A673 (cell line): ENCODE measurements around the gene GIGYF2.

Experiments
- CTCF ChIP-seq: fragments of 300-800, 200-600 bp; sonication (generic); conservative IDR thresholded peaks from 2 replicates; pipeline ENCODE4 v1.5.1; 2017; ENCODE audit warnings: low read depth, mild to moderate bottlenecking, antibody characterized with exemption, low read length, moderate library complexity, mixed read lengths
- EZH2 ChIP-seq: fragments of 200-600 bp; sonication (generic); IDR thresholded peaks from 2 replicates; pipeline ENCODE4 v1.6.1; 2017; ENCODE audit warnings: borderline replicate concordance, low read depth, mild to moderate bottlenecking, mixed read lengths, antibody characterized with exemption, low read length; ENCODE audit not compliant: poor library complexity, severe bottlenecking

GRCh38 chr2:232871835-232872736, 175.0 kb downstream of the GIGYF2 start:
- no peak for TF ChIP-seq CTCF
- no peak for TF ChIP-seq EZH2
